ENCODE results near the gene RGPD8.
"Not testable (repeated sequence)": the region's sequence is repeated elsewhere in the genome, so short reads cannot be mapped to it uniquely, and the experiment has no call there.

The RGPD8 gene

GRCh38 chr2:112434890-112435715 lies 1.7 kb upstream of the RGPD8 start:
- DNase-seq (ENCODE audit: low spot score): not testable (repeated sequence)

GRCh38 chr2:112433932-112434730 lies 686 bp upstream of the RGPD8 start:
- no peak for DNase-seq (ENCODE audit: low spot score)

- DNase-seq (ENCODE audit: low spot score): not testable (repeated sequence)
Observed at GRCh38 chr2:112432735-112433479, 538 bp downstream of the RGPD8 start.

GRCh38 chr2:112432390-112432734 lies 1.1 kb downstream of the RGPD8 start:
- DNase-seq (ENCODE audit: low spot score): not testable (repeated sequence)

GRCh38 chr2:112431587-112432295 lies 1.7 kb downstream of the RGPD8 start:
- not testable (repeated sequence) for DNase-seq (ENCODE audit: low spot score)

- not testable (repeated sequence) for DNase-seq (ENCODE audit: low spot score)
Observed at GRCh38 chr2:112424553-112424952, 8.9 kb downstream of the RGPD8 start.

GRCh38 chr2:112416860-112417259 lies 16.6 kb downstream of the RGPD8 start:
- not testable (repeated sequence) for DNase-seq (ENCODE audit: low spot score)

GRCh38 chr2:112360055-112360454 lies 73.4 kb downstream of the RGPD8 start:
- not testable (repeated sequence) for DNase-seq (ENCODE audit: low spot score)

GRCh38 chr2:112354335-112354734 lies 79.1 kb downstream of the RGPD8 start:
- DNase-seq (ENCODE audit: low spot score): not testable (repeated sequence)

- not testable (repeated sequence) for DNase-seq (ENCODE audit: low spot score)
Observed at GRCh38 chr2:112352809-112353603, 80.4 kb downstream of the RGPD8 start.

- not testable (repeated sequence) for DNase-seq (ENCODE audit: low spot score)
Observed at GRCh38 chr2:112352292-112352691, 81.2 kb downstream of the RGPD8 start.

GRCh38 chr2:112345030-112346027 lies 88.1 kb downstream of the RGPD8 start:
- DNase-seq (ENCODE audit: low spot score): no peak

- peak; percentile 22 for DNase-seq (ENCODE audit: low spot score)
Observed at GRCh38 chr2:112343827-112344585, 89.4 kb downstream of the RGPD8 start.

- no peak for DNase-seq (ENCODE audit: low spot score)
Observed at GRCh38 chr2:112342067-112342550, 91.3 kb downstream of the RGPD8 start.

- no peak for DNase-seq (ENCODE audit: low spot score)
Observed at GRCh38 chr2:112340475-112341267, 92.8 kb downstream of the RGPD8 start.

- DNase-seq (ENCODE audit: low spot score): no peak
Observed at GRCh38 chr2:112339986-112340385, 93.5 kb downstream of the RGPD8 start.

- DNase-seq (ENCODE audit: low spot score): no peak
Observed at GRCh38 chr2:112335600-112335999, 97.8 kb downstream of the RGPD8 start.

All from GM03348 (cell line).